Gastroesophageal sphincter (tissue), 4 donors: ENCODE results near the gene TMTC2. TPM values are rescaled to one million over a fixed set of nuclear protein-coding genes. Genes with fewer than 3 reads are reported as not detected.
"Not testable (repeated sequence)": the region's sequence is repeated elsewhere in the genome, so short reads cannot be mapped to it uniquely, and the experiment has no call there.

Source experiments
- ATAC-seq: fragments of 150-250 bp; one replicate; pipeline ENCODE4 v1.9.1; 2016; ENCODE audit warnings: mild to moderate bottlenecking, moderate library complexity
- H3K27ac ChIP-seq, 4 donors: fragments of 200-600 bp; sonication (generic) in 3 of 4; 1 replicate in 3 of 4; 2 replicates in 1 of 4; pipeline ENCODE4 v1.5.1; 2016 to 2019
- H3K27me3 ChIP-seq: fragments of 200-600 bp; sonication (generic); one replicate; pipeline ENCODE4 v1.5.1; 2019
- H3K36me3 ChIP-seq, 2 donors: fragments of 200-600 bp; sonication (generic); one replicate each; pipeline ENCODE4 v1.5.1; 2019; ENCODE audit warnings: control low read depth in 1 of 2
- H3K4me1 ChIP-seq, 3 donors: fragments of 200-600 bp; sonication (generic); 1 replicate in 2 of 3; 2 replicates in 1 of 3; pipeline ENCODE4 v1.5.1; 2016 to 2019; ENCODE audit warnings: control low read depth in 2 of 3
- H3K4me3 ChIP-seq, 2 donors: fragments of 200-600 bp; sonication (generic); one replicate each; pipeline ENCODE4 v1.5.1; 2019; ENCODE audit warnings: mild to moderate bottlenecking in 1 of 2, moderate library complexity in 1 of 2
- H3K9me3 ChIP-seq, 3 donors: fragments of 200-600 bp; sonication (generic); one replicate each; pipeline ENCODE4 v1.5.1; 2017 to 2019; ENCODE audit warnings: control low read depth in 2 of 3
- CTCF ChIP-seq, 4 experiments: fragments of 200-600 bp in 2 of 4; fragments of 450-650 bp in 2 of 4; sonication (generic) in 1 of 4; IDR thresholded peaks; one replicate each; pipeline ENCODE4 v1.5.1; 2017 to 2019; ENCODE audit warnings: antibody characterized with exemption in 4 of 4, mild to moderate bottlenecking in 2 of 4, moderate library complexity in 2 of 4
- EP300 ChIP-seq: sonication (generic); formaldehyde crosslinking; IDR thresholded peaks from one replicate; pipeline ENCODE4 v1.6.1; 2017; ENCODE audit warnings: antibody characterized with exemption, mild to moderate bottlenecking
- POLR2A ChIP-seq, 2 donors: fragments of 450-650 bp; IDR thresholded peaks; one replicate each; pipeline ENCODE4 v1.6.1; 2017; ENCODE audit warnings: antibody characterized with exemption in 2 of 2, mild to moderate bottlenecking in 2 of 2, moderate library complexity in 1 of 2
- POLR2AphosphoS5 ChIP-seq: sonication (generic); formaldehyde crosslinking; IDR thresholded peaks from one replicate; pipeline ENCODE4 v1.6.1; 2017; ENCODE audit warnings: antibody characterized with exemption
- WGBS, 2 donors: methylation state at CpG; one replicate each; pipeline ENCODE4 v1.1.5; 2018; ENCODE audit warnings: low coverage in 1 of 2; 5-methylcytosine and 5-hydroxymethylcytosine counted together
- total RNA-seq, 4 donors: library from RNA; depleted of rRNA; stranded (reverse); fragments of >200 nt; gene quantifications; one replicate each; pipeline ENCODE4 v1.1.0, GENCODE V29; 2016

Gene TMTC2
- total RNA-seq, 4 donors from 2014 or later: 7.4 to 21.8 (median 16.0) TPM

- no peaks in the 10 kb centered on the region for H3K27me3 ChIP-seq
- no peaks in the 10 kb centered on the region for H3K36me3 ChIP-seq
- H3K9me3 ChIP-seq: no peaks in the 10 kb centered on the region
- ATAC-seq: no peak
- no peaks in the 10 kb centered on the region for H3K4me1 ChIP-seq
- no peak overlapping the region for H3K4me3 ChIP-seq
- H3K27ac ChIP-seq: no peak overlapping the region
- 79 to 96% methylated on average over 3 to 4 of the region's 4 CpGs for WGBS, 2 donors
- TF ChIP-seq POLR2AphosphoS5 (no peak), EP300 (no peak), POLR2A (IDR thresholded peaks at IDR 0.05) (no peak), CTCF (IDR thresholded peaks at IDR 0.05) (no peak)
These were observed 153.1 kb downstream of the TMTC2 start for GRCh38 chr12:82839796-82840195.

GRCh38 chr12:82841487-82841904, 154.8 kb downstream of the TMTC2 start:
- Histone ChIP-seq H3K4me1 (no peaks in the 10 kb centered on the region), H3K27ac (no peak overlapping the region), H3K4me3 (no peak overlapping the region), H3K36me3 (no peaks in the 10 kb centered on the region), H3K27me3 (no peaks in the 10 kb centered on the region), H3K9me3 (no peaks in the 10 kb centered on the region)
- no peak for ATAC-seq
- WGBS, 2 donors: 35 to 70% methylated on average over 7 of the region's 7 CpGs
- TF ChIP-seq CTCF (IDR thresholded peaks at IDR 0.05) (no peak), POLR2AphosphoS5 (no peak), POLR2A (IDR thresholded peaks at IDR 0.05) (no peak), EP300 (no peak)

GRCh38 chr12:82842480-82842879, 155.8 kb downstream of the TMTC2 start:
- Histone ChIP-seq H3K9me3 (no peaks in the 10 kb centered on the region), H3K4me1 (no peaks in the 10 kb centered on the region), H3K4me3 (no peak overlapping the region), H3K27me3 (no peaks in the 10 kb centered on the region), H3K27ac (no peak overlapping the region), H3K36me3 (no peaks in the 10 kb centered on the region)
- ATAC-seq: no peak
- TF ChIP-seq EP300 (no peak), CTCF (IDR thresholded peaks at IDR 0.05) (no peak), POLR2A (IDR thresholded peaks at IDR 0.05) (no peak), POLR2AphosphoS5 (no peak)
- 83 to 100% methylated on average over 2 to 3 of the region's 3 CpGs for WGBS, 2 donors

GRCh38 chr12:82845076-82845475, 158.4 kb downstream of the TMTC2 start:
- not testable (repeated sequence) for ATAC-seq, H3K27ac ChIP-seq, H3K36me3 ChIP-seq, H3K4me3 ChIP-seq, H3K27me3 ChIP-seq, H3K9me3 ChIP-seq, H3K4me1 ChIP-seq
- WGBS, 2 donors: 100% methylated on average over 1 to 2 of the region's 7 CpGs

- 82 to 93% methylated on average over 3 of the region's 3 CpGs for WGBS, 2 donors
- Histone ChIP-seq H3K4me3 (no peak overlapping the region), H3K36me3 (no peaks in the 10 kb centered on the region), H3K9me3 (no peaks in the 10 kb centered on the region), H3K27ac (no peak overlapping the region), H3K27me3 (no peaks in the 10 kb centered on the region), H3K4me1 (no peaks in the 10 kb centered on the region)
- TF ChIP-seq CTCF (IDR thresholded peaks at IDR 0.05) (no peak), EP300 (no peak), POLR2A (IDR thresholded peaks at IDR 0.05) (no peak), POLR2AphosphoS5 (no peak)
- ATAC-seq: no peak
These were observed 162.1 kb downstream of the TMTC2 start for GRCh38 chr12:82848845-82849244.
